HG03354 (cell line): ENCODE data around the gene ERG.

Source experiments
- ATAC-seq: cut with Tn5 transposase; IDR thresholded peaks from one replicate; pipeline ENCODE4 v1.9.1; 2021; ENCODE audit warnings: mild to moderate bottlenecking; ENCODE audit not compliant: unreplicated experiment, poor library complexity, severe bottlenecking

Gene ERG

DNA sequence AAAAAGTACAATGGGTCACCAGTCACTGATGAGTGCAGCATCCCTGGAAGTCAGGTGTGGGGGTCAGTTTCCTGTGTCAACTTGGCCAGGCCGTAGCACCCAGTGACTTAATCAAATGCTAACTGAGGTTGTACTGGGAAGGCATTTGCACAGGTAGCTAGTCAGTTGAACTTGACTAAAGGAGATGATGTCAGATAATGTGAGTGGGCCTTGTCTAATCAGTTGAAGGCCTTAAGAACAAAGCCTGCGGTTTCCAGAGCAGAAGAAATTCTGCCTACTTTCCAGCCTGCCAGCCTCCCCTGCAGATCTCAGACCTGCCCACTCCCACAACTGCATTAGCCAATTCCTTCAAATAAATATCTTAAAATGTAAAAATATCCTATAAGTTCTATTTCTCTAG lies 57.1 kb downstream of the ERG start:
- no peak for ATAC-seq

DNA sequence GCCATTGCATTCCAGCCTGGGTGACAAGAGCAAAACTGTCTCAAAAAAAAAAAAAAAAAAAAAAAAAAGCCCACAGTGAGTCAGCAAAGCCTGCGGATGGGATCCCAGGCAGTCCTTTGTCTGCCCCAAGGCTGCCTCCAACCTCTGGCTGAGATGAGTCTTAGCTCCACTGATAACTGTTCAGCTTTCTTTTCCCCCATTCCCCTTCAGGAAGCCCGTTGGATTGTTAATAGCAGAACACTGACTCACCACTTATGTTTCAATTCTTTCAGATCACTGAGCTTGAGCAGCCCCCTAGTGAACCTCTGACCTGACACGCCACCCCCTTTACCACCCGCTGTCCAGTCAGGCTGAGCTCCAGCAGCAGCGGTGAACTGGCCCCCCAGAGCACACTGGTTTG lies 57.5 kb downstream of the ERG start:
- ATAC-seq: no peak

DNA sequence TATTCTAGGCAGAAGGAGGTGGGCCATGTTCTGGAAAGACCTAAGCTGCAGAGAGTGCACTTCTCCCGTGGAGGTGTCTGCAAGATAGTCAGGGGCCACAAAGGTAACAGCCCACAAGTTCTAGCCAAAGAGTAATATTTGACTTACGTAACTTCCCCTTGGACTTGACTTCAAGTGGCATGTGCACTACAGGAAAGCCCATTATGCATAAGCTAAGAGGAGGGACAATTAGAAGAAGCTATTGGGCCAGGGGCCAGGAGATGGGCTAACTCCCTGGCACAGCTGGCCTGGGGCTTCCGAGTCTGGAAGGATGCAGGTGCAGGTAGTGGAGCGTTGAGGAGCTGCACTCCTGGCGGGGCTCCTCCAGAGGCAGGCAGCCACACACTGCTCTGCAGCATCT lies 58.3 kb downstream of the ERG start:
- no peak for ATAC-seq

DNA sequence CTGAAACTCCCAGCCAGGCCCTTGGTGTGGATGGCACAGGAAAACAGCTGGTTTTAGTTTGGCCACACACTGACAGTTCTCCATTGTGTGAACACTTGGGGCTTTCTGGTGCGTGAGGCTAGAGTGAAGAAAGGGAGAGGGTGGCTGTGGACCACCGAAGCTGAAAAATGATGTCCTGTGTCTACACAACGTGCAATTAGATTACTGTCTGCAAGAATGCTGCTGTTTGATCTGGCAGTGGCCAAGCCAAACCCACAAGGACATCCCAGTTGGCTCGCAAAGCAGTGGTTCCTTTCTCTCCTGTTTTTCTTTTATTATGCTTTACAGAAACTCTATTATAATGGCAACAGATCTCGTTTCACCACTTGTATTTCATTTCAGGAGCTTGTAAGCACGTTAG lies 58.9 kb downstream of the ERG start:
- no peak for ATAC-seq

DNA sequence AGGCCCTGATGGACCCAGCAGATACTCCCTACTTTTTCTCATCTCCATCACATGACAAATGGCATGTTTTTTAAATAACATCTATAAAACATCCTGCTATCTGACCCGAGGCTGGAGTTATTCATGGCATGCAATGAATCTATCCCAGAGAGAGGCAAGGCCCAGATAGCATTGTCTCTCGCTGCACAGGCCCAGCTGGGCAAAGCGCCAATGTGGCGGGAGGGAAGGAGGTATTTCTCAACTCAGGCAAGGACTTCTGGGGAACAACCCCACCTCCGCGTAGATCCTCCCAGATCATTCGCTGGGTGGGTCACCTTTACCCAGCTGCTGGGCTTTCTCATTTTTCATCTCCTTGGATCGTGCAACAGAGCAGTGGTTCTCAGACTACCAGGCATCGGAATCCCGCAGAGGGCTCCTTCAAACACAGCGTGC lies 59.8 kb downstream of the ERG start:
- ATAC-seq: no peak

DNA sequence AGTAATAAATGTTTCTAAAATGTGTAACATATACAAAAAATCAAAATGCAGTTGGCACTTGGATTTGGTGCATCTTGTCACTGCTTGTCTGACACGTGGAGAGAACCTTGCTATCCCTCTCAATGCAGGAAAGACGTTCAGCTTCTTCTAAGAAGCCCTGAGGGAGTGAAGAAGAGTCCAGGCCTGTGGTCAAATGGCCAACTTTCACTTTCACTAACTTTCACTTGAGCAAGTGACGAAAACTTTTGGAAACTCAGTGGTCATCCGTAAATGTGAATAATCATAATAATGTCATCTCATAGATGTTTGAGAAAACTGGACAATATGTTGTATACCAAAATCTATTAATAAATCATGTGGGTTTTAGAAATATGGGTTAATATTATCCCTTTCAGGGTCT lies 61.9 kb downstream of the ERG start:
- ATAC-seq: no peak

DNA sequence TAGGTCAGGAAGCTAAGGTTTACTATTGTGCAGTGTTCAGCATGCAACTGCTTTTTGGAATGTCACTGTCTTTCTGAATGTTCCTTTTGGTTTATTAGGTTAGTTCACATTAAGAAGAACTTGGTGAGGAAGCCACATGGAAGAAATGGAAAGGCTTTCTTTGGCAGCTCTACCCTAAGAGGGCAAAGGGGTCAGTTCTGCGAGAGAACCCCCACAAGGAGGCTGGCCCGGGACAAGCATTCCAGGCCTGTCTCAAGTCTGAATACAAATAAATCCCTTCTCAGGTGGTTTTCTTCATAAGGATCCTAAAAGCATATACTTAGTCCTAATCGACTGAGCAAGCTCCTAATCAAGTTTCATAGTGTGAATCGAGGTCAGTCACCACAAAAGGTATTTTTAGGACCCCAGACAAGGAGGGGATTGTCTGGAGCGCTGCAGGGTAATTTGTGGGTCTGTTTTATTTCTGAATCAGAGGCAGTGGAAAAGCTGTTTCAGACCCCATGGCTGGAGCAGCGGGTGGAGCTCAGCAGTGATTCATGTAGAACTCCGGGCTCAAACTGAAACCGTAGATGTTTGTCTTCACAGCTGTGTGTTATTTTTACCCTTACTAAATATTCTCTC lies 63.3 kb downstream of the ERG start:
- no peak for ATAC-seq

DNA sequence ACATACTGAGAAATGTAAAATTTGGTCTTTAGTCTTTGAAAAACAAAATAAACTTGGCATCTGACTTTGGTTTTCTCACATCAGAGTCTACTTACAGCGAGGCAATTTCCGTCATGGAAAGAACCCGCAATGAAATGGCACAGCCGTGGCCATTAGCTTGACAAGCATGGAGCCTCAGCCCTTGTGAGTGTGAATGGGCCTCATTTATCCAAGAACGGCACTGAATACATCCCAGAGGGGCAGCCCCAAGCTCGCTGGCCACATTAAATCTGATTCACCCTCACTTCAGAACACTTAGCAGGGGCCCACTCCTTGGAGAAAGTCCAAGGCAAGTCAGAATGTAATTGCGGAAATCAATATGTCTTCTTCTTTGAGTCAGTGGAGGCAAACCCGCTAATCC lies 64.8 kb downstream of the ERG start:
- ATAC-seq: no peak

DNA sequence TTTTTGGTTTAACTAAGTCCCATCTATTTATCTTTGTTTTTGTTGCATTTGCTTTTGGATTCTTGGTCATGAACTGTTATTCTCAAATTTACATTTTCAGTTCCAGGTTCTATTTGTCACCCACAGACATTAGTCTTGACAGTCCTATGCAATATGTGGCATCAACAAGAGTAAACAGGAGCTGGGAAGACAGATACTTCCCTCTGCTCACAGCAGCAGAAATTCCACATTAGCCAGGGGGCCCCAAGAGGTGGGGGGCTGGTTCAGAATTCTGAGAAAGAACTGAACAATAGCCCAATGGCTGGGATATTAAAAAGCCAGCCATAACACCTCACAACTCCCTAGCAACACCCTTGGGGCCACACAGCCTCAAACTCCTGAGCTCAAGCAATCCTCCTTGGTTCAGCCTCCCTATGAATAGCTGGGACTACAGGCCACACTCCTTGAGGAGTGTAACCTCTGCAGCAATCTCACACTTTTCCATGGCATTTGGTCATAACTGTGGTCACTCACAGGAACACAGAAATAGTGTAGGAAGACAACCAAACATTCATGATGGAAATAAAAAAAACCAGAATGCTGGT lies 67.8 kb downstream of the ERG start:
- no peak for ATAC-seq

DNA sequence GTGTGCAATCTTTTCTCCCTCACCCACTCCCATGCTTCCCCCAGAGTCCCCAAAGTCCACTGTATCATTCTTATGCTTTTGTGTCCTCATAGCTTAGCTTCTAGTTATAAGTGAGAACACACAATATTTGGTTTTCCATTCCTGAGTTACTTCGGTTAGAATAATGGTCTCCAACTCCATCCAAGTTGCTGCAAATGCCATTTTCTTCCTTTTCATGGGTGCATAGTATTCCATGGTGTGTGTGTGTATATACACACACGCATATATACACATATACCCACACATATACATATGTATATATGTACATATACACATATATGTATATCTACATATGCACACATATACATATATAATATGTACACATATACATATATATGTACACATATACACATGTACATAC lies 69.3 kb downstream of the ERG start:
- ATAC-seq: no peak

DNA sequence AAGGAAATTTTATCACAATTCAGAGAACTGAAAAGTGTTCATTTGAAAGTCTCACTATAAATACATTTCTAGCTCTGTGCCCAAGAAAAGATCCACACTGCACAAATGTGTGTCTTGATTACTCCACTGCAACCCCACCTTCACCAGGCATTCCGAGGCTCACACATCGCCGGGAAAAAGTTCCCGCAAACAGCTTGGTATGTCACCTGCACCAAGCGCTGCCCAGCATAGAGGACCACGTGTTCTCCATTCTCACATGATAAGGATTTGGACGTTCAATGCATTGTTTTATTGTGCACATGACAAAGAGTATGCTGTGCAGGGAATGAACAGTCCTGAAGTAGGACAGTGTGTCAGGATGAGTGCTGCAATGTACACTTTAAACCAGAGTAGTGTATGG lies 70.1 kb downstream of the ERG start:
- ATAC-seq: no peak

DNA sequence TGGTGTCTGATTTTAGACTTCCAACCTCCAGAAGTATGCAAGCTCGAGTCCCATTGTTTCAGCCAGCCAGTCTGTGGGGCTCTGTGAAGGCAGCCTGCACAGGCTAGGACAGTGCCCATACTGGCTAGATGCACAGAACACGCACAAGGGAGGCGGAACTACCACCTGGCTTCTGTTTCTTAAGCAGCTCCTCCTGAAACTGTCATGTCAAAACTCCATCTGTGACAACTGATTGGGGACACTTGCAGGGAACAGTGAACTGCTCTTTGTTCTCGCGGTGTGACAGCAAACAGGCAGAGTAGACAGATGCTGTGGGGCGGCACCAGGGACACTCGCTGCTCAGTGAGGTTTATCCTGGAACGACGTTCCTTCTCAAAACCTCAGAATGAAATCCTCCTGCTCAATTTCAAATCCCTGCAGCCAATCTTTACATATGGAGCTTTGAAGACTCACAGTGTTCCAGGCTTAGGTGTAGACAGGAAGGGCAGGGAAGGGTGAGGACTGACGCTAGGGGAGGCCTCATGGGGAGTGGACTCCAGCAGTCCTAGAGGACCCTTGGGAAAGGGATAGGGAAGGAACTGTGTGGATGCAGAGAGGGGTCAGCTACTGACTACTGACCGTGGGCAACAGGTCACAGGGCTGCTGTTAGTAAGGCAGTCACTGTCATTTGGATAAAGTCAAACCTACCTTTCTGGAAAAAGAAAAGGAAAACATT lies 73.8 kb downstream of the ERG start:
- no peak for ATAC-seq

DNA sequence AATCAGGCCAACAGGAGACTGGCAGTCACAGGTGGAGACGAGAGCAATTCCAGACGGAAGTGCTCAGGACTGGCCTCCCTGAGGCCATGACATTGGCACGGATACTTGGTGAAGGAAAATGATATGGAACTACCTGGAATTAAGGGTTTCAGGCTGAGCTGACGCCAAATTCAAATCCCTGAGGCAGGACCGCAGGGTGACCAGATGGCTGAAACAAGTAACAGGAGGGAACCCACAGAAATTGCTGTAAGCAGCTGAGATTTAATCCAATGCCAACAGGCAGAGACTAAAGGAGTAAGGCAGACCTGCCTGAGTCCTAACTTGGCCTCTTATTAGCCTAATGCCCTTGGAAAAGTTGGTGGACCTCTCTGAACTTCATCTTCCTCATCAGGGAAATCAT lies 76.2 kb downstream of the ERG start:
- no peak for ATAC-seq

DNA sequence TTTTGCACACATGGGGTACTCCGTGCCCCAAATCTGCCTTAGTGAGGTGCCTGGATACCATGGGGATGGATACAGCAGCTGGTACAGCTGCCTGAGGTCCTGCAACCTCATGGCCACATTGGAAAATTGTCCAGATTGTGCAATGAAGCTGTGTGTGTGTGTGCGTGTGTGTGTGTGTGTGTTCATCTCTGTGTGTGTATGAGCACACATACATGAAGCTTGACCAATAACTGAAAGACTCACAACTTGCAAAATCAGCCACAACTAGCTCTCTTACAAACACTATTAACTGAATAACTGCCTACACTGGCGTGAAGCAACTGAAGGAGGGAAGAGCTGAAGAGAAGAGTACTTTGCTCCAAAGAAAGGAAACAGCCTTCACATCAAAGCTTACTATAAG lies 78.1 kb downstream of the ERG start:
- ATAC-seq: no peak

DNA sequence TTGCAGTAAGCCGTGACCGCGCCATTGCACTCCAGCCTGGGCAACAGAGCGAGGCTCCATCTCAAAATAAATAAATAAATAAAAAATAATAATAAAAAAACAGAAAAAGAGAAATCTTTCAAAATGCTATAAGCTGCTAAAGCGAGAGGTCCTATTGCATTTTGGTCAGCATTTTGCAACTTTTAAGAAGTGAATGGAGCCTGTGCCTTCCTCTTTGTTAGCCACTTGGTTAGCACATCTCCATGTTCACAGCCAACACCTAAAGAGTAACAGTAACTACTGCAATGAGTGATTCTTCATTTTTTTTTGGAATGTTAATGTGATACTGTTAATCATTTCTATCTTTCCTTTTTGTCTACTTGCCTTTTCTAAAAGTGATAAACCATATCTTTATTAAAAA lies 80.6 kb downstream of the ERG start:
- ATAC-seq: no peak

DNA sequence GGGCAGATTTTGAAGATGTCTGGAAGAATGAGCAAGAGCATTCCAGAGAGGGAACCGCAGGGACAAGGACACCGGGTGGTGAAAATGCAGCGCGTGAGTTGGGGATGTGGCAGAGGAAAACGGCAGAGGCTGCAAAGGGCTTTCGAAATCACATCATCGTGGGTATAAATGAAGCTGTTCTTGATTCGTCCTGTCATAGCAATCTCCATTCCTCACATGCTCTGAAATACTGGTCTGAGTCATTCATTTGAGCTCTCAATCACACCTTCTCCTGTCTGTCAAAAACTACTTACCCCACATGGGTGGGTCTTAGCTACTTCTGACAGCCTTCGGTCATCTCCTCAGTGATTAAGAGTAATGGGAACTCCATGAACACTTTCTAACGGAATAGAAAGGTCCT lies 81.5 kb downstream of the ERG start:
- ATAC-seq: no peak

DNA sequence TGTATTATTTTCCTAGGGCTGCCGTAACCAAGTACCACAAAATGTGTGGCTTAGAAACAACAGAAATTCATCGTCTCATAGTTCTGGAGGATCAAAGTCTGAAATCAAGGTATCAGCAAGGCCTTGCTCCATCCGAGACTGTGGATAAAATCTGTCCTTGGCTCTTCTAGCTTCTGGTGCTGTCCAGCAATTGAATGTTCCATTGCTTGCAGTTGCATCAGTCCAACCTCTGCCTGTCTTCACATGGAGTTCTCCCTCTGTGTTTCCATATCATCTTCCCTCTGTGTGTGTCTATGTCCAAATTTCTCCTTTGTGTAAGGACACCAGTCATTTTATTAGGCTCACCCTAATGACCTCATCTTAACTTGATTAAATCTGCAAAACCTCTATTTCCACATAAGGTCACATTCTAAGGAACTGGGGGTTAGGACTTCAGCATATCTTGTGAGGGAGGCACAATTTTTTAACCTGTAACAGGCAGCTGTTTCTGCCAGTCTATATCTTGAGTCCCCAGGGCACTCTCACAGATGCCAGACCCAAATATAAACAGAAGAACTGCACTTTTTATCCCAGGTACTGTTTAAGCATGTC lies 84.2 kb downstream of the ERG start:
- no peak for ATAC-seq

DNA sequence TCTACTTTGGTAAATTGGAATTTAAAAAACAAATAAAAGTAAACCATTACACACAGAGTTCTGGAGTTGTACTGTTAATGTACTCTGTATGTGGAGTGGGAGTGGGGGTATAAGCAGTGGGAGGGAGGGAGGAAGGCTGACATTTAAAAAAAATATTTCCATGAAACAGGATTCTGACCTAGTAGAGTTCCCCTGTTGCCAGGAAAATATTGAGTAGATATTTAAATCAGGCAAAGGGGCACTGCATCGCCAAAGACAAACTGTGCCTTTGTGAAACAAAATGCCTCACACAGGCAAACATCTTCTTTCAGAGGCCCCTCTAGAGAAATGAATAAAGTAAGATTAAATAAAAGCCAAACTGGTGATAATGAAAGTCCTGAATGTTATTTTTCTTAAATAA lies 87.8 kb downstream of the ERG start:
- no peak for ATAC-seq

DNA sequence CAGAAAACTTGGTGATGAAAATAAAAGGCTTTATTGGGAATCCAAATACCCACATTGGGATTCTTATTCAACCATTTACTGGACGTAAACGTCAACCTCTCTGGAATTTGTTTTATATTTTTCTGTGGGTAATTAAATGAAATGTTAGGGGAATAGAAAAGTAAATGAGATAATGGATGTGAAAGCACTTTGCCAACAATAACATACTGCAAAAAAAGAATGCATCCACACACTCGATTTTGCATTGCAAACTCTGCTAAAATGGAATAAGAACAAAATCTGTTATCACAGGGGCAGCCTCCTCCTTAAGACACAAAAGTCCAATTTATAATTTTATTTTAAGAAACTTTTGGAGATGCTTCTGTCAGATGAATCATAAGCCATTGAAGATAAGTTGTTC lies 88.4 kb downstream of the ERG start:
- no peak for ATAC-seq

DNA sequence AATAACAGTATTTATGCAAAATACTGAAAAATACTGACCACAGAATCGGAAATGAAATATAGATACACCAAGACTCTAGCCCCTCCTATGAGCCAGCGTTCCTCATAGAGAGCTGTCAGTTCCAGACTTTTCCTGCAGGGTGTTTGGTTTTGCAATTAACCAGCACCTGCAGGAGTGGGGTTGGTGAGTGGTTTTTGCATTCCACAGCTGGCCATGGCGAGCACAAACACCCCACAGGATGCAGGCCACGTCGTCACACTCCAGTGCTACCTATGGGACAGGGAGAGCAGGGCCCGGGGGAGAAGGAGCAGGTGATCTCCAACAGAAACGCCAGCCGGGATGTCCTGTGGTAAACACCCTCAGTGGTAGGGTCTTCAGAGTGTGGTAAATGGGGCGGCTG lies 94.1 kb downstream of the ERG start:
- ATAC-seq: no peak

DNA sequence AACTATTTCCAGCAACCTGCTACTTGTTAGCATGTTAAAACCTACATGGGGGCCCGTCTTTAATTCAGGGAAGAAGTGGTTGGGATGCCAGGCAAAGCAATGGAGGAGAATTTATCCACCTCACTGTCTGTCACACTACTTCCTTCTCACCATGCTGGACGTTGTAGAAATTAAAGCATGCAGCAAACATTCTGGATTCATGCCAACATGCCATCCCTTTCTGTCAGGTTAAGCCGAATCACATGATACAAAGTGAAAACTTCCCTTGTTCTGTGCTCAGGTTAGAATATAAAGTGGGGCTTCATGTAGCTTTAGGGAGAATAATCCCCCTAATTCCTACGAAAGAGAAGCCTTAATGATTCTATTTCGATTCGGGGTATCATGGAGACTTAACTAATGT lies 95.5 kb downstream of the ERG start:
- ATAC-seq: no peak
